ENCODE data around the gene RGS17. TPM values are rescaled to one million over a fixed set of nuclear protein-coding genes. Genes with fewer than 3 reads are reported as not detected.

RGS17 gene
- total and polyA plus RNA-seq, 10 of the 15 experiments (the other 5 are each of a cell fraction or from before 2014, with no cell fraction given) = 0.06 to 0.29 (median 0.14) TPM; not detected in 4

DNA sequence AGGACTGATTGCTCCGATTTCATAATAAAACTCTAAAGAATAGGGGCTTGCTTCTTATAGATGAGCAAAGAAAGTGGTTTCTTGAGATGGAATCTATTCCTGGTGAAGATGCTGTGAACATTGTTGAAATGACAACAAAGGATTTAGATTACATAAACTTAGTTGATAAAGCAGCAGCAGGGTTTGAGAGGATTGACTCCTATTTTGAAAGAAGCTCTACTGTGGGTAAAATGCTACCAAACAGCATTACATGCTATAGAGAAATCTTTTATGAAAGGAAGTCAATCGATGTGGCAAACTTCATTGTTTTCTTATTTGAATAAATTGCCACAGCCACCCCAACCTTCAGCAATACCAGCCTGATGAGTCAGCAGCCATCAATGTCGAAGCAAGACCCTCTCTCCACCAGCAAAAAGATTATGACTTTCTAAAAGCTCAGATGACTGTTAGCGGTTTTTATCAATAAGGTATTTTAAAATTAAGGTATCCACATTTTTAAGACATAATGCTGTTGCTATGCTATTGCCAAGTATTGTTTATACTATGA lies 115.9 kb downstream of the RGS17 start:
- BruUV-seq (replicated peaks) = no TSS peak
- H2AFZ ChIP-seq (ENCODE audit: control insufficient read depth, low read depth, low read length) = no peak overlapping the region
- no peak overlapping the region for H3K27ac ChIP-seq (ENCODE audit: control insufficient read depth, insufficient read depth)
- no peaks in the 10 kb centered on the region for H3K79me2 ChIP-seq (ENCODE audit: control insufficient read depth, insufficient read depth, low read length)
- H3K4me1 ChIP-seq (ENCODE audit: control insufficient read depth, insufficient read depth, low read length) = no peaks in the 10 kb centered on the region
- no peak for ATAC-seq
- TF ChIP-seq FOS (IDR thresholded peaks at IDR 0.05; ENCODE audit: borderline replicate concordance, extremely low read depth, insufficient read length) (no peak), HDAC2 (IDR thresholded peaks at IDR 0.05) (no peak), MTA2 (IDR thresholded peaks at IDR 0.05; ENCODE audit: low read depth) (no peak), IRF4 (IDR thresholded peaks at IDR 0.05; ENCODE audit: low read depth, low read length) (no peak), MYC (IDR thresholded peaks at IDR 0.05; ENCODE audit: insufficient read depth, insufficient read length, insufficient replicate concordance, low read length, severe bottlenecking) (no peak), FOXM1 (IDR thresholded peaks at IDR 0.05; ENCODE audit: low read depth, low read length) (no peak), ETV6 (conservative IDR thresholded peaks at IDR 0.05 in 1 of 2, IDR thresholded peaks at IDR 0.05 in 1 of 2; ENCODE audit: borderline replicate concordance in 1 of 2, low read depth in 1 of 2) (no peak), PAX5 (IDR thresholded peaks at IDR 0.05; ENCODE audit: borderline replicate concordance, low read depth, low read length) (no peak)
- TF ChIP-seq, protein P1, sequence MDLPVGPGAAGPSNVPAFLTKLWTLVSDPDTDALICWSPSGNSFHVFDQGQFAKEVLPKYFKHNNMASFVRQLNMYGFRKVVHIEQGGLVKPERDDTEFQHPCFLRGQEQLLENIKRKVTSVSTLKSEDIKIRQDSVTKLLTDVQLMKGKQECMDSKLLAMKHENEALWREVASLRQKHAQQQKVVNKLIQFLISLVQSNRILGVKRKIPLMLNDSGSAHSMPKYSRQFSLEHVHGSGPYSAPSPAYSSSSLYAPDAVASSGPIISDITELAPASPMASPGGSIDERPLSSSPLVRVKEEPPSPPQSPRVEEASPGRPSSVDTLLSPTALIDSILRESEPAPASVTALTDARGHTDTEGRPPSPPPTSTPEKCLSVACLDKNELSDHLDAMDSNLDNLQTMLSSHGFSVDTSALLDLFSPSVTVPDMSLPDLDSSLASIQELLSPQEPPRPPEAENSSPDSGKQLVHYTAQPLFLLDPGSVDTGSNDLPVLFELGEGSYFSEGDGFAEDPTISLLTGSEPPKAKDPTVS (IDR thresholded peaks at IDR 0.05; ENCODE audit: low read depth, low read length) = no peak
- TF ChIP-seq, protein P2, sequence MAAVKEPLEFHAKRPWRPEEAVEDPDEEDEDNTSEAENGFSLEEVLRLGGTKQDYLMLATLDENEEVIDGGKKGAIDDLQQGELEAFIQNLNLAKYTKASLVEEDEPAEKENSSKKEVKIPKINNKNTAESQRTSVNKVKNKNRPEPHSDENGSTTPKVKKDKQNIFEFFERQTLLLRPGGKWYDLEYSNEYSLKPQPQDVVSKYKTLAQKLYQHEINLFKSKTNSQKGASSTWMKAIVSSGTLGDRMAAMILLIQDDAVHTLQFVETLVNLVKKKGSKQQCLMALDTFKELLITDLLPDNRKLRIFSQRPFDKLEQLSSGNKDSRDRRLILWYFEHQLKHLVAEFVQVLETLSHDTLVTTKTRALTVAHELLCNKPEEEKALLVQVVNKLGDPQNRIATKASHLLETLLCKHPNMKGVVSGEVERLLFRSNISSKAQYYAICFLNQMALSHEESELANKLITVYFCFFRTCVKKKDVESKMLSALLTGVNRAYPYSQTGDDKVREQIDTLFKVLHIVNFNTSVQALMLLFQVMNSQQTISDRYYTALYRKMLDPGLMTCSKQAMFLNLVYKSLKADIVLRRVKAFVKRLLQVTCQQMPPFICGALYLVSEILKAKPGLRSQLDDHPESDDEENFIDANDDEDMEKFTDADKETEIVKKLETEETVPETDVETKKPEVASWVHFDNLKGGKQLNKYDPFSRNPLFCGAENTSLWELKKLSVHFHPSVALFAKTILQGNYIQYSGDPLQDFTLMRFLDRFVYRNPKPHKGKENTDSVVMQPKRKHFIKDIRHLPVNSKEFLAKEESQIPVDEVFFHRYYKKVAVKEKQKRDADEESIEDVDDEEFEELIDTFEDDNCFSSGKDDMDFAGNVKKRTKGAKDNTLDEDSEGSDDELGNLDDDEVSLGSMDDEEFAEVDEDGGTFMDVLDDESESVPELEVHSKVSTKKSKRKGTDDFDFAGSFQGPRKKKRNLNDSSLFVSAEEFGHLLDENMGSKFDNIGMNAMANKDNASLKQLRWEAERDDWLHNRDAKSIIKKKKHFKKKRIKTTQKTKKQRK (IDR thresholded peaks at IDR 0.05; ENCODE audit: low read depth, low read length) = no peak
- TF ChIP-seq, protein P3, sequence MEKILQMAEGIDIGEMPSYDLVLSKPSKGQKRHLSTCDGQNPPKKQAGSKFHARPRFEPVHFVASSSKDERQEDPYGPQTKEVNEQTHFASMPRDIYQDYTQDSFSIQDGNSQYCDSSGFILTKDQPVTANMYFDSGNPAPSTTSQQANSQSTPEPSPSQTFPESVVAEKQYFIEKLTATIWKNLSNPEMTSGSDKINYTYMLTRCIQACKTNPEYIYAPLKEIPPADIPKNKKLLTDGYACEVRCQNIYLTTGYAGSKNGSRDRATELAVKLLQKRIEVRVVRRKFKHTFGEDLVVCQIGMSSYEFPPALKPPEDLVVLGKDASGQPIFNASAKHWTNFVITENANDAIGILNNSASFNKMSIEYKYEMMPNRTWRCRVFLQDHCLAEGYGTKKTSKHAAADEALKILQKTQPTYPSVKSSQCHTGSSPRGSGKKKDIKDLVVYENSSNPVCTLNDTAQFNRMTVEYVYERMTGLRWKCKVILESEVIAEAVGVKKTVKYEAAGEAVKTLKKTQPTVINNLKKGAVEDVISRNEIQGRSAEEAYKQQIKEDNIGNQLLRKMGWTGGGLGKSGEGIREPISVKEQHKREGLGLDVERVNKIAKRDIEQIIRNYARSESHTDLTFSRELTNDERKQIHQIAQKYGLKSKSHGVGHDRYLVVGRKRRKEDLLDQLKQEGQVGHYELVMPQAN (conservative IDR thresholded peaks at IDR 0.05) = no peak
- TF ChIP-seq, protein P4, sequence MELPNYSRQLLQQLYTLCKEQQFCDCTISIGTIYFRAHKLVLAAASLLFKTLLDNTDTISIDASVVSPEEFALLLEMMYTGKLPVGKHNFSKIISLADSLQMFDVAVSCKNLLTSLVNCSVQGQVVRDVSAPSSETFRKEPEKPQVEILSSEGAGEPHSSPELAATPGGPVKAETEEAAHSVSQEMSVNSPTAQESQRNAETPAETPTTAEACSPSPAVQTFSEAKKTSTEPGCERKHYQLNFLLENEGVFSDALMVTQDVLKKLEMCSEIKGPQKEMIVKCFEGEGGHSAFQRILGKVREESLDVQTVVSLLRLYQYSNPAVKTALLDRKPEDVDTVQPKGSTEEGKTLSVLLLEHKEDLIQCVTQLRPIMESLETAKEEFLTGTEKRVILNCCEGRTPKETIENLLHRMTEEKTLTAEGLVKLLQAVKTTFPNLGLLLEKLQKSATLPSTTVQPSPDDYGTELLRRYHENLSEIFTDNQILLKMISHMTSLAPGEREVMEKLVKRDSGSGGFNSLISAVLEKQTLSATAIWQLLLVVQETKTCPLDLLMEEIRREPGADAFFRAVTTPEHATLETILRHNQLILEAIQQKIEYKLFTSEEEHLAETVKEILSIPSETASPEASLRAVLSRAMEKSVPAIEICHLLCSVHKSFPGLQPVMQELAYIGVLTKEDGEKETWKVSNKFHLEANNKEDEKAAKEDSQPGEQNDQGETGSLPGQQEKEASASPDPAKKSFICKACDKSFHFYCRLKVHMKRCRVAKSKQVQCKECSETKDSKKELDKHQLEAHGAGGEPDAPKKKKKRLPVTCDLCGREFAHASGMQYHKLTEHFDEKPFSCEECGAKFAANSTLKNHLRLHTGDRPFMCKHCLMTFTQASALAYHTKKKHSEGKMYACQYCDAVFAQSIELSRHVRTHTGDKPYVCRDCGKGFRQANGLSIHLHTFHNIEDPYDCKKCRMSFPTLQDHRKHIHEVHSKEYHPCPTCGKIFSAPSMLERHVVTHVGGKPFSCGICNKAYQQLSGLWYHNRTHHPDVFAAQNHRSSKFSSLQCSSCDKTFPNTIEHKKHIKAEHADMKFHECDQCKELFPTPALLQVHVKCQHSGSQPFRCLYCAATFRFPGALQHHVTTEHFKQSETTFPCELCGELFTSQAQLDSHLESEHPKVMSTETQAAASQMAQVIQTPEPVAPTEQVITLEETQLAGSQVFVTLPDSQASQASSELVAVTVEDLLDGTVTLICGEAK (IDR thresholded peaks at IDR 0.05; ENCODE audit: borderline replicate concordance) = no peak
- H3K4me3 ChIP-seq = no peak overlapping the region
- H3K9ac ChIP-seq (ENCODE audit: control insufficient read depth, insufficient read depth, low read length) = no peak overlapping the region
- H3K9me3 ChIP-seq (replicated peaks; ENCODE audit: control insufficient read depth, insufficient read depth, low read length) = no peaks in the 10 kb centered on the region
- 55% methylated on average over 4 of the region's 4 CpGs for WGBS (ENCODE audit: insufficient coverage, insufficient replicate concordance, low lambda C conversion rate, missing lambda C conversion rate)
- in situ Hi-C loops (cut with MboI) (no loop called here), intact Hi-C loops (cut with micrococcal nuclease; ENCODE audit: unreplicated experiment) (no loop called here)
- no peak overlapping the region for H3K4me2 ChIP-seq (ENCODE audit: control insufficient read depth, insufficient read depth)
- no peak for FAIRE-seq
- H3K36me3 ChIP-seq (ENCODE audit: control insufficient read depth in 2 of 2, insufficient read depth in 2 of 2, low read length in 1 of 2) = no peaks in the 10 kb centered on the region
- ChIA-PET CTCF (interaction anchor here (0.7 kb wide), 1 partner anchor 239 kb away, joined by 5 read pairs; no protein-coding TSS in a partner anchor), SMC1A (ENCODE audit: uncharacterized antibody, unreplicated experiment) (no interaction called here), RAD21 (ENCODE audit: unreplicated experiment) (no interaction called here), POLR2A (no interaction called here)
- no peak for DNase-seq (ENCODE audit: low read depth, low spot score)
- H4K20me1 ChIP-seq (ENCODE audit: control insufficient read depth, insufficient read depth) = no peaks in the 10 kb centered on the region
- no peaks in the 10 kb centered on the region; a peak in 1 of 4 replicates for H3K27me3 ChIP-seq (replicated peaks in 1 of 2; ENCODE audit: control insufficient read depth in 2 of 2, insufficient read depth in 2 of 2, low read length in 1 of 2)
